CD4-positive, alpha-beta T cell treated with Interleukin-17A for 4 hours (primary cell): ENCODE measurements around the gene TMED1.
"Not testable (repeated sequence)": the region's sequence is repeated elsewhere in the genome, so short reads cannot be mapped to it uniquely, and the experiment has no call there.

Experiments used
- DNase-seq: peaks from one replicate; pipeline ENCODE4 v3.0.0-alpha.2; 2020; ENCODE audit warnings: mixed read lengths

The TMED1 gene

DNA sequence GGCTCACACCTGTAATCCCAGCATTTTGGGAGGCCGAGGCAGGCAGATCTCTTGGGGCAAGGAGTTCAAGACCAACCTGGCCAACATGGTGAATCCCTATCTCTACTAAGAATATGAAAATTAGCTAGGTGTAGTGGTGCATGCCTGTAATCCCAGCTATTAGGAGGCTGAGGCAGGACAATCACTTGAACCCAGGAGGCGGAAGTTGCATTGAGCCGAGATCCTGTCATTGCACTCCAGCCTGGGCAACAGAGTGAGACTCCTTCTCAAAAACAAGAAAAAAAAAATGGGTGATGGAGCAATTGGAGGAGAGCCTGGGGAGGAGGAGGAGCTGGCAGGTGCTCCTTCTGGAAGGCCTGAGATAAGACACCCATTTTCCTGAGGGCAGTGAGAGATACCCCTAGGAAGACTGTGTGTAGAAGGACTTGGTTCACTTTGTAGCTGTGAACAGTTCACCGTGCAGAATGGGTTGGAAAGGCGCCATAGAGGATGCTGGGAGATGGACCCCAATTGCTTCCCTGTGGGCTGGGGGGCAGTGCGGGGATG lies 26.6 kb upstream of the TMED1 start:
- no peak for DNase-seq

- peak; percentile 42 for DNase-seq
Measured at GRCh38 chr19:10861103-10861651, 25.2 kb upstream of the TMED1 start.

GRCh38 chr19:10858204-10858828 lies 22.3 kb upstream of the TMED1 start:
- peak; percentile 26 for DNase-seq

DNA sequence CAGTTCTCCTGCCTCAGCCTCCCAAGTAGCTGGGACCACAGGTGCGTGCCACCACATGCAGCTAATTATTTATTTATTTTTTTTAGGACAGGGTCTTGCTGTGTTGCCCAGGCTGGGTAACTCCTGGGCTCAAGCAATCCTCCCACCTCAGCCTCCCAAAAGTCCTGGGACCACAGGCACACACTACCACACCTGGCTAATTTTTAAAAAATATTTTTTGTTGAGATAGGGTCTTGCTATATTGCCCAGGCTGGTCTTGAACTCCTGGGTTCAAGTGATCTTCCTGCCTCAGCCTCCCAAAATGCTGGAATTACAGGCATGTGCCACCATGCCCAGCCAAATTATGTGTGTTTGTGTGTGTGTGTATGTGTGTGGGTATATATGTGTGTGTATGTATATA lies 20.9 kb upstream of the TMED1 start:
- DNase-seq = not testable (repeated sequence)

DNA sequence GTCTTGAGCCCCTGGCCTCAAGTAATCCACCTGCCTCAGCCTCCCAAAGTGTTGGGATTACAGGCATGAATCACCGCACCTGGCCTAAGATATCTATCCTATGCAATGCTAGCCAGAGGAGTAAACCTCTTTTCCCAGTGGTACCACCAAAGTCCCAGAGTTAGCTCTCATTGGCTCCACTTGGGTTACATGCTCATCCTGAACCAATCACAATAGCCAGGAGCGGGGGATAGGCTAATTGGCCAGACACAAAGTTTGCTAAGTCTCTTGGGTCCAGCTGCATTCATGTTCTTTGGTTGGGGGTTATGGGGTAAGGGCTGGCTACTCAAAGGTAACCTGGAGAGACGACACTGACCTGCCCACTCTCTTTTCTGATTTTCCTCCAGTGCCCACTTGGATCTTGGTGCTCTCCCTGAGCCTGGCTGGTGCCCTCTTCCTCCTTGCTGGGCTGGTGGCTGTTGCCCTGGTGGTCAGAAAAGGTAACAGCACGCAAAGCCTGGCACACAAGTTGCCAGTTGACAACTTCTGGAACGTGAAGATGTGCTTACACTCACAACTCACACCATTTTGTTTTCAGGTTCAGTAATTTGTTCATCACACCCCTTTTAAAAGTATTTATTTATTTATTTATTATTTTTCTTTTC lies 20.0 kb upstream of the TMED1 start:
- DNase-seq = peak; percentile 31

DNA sequence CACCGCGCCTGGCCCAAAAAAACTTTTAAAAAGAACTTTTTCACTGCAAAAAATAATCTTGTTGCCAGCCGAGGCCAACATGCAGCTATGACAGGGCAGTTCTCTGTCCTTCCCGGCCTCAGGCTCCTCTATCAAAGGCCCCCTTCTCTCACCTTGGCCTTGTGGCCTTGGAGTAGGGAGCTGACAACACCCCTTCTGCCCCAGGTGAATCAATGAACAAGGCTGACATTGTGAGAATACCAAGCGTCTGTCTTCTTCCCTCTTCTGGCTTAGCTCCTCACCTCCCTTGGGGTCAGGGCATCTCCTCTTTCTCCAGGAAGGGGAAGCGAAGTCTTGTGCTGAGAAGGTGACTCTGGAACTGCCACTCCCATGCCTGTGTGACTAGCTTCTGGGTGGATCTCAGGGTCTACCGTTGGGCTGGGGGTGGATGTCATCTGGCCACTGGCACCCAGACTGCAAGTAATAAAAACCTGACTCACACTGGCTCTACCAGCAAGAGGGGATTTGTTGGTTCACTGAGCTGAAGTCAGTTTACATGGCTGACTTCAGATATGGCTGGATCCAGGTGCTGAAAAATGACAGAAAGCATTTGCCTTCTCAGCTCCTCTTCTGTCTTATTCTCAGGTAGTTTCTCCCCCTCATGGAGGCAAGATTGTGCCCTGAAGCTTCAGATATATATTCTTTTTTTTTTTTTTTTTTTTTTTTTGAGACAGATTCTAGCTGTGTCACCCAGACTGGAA lies 18.5 kb upstream of the TMED1 start:
- DNase-seq = no peak

GRCh38 chr19:10852941-10853340 lies 16.9 kb upstream of the TMED1 start:
- no peak for DNase-seq

GRCh38 chr19:10852098-10852800 lies 16.2 kb upstream of the TMED1 start:
- DNase-seq = no peak

DNA sequence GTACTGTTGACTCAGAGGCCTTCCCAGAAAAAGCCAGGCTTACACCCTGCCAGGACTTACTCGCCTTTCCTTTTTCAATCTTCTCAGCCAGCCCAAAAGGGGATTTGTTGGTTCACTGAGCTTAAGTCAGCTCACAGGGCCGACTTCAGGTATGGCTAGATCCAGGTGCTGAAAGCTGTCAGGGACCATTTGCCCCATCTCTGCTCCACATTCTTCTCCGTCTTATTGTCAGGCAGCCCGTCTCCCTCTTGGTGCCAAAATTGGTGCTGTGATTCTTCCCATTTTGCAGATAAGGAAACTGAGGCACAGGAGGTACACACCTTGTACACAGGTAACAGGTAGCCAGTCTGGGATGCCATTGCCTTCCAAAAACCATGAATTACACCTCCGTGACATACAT lies 14.6 kb upstream of the TMED1 start:
- no peak for DNase-seq

DNA sequence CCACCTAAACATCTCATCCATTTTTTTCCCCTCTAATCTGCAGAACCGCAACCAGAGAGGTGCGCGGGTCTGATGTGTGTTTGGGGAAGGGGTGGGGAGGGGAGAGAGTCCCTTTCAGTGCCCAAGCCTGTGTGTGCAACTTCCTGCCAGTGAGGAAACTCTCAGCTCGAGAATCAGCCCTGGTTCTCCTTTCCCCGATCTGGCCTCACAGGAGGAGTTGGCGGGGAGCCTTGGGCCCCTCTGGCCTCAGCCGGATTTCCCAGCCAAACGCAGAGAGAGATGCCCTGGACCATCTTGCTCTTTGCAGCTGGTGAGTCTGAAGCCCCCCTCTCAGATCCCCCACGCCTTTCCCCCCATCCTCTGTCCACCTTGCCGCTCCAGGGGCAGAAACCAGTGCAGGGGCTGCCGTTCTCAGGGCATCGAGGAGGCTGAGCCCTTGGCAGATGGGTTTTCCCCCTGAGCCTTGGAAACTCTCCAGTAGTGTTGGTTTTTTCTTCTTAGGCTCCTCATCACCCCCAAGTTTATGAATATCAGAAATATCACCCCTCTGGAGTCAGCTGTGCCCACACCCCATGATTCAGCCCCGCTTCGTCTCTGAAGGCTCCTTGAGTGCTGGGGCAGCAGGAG lies 12.3 kb upstream of the TMED1 start, which contains the start of gene C19orf38:
C19orf38 (plus strand) TSS at position 186 of the 627 bp plus-strand sequence; CDS start at position 280, 94 bp downstream.
- DNase-seq = peak; percentile 24

DNA sequence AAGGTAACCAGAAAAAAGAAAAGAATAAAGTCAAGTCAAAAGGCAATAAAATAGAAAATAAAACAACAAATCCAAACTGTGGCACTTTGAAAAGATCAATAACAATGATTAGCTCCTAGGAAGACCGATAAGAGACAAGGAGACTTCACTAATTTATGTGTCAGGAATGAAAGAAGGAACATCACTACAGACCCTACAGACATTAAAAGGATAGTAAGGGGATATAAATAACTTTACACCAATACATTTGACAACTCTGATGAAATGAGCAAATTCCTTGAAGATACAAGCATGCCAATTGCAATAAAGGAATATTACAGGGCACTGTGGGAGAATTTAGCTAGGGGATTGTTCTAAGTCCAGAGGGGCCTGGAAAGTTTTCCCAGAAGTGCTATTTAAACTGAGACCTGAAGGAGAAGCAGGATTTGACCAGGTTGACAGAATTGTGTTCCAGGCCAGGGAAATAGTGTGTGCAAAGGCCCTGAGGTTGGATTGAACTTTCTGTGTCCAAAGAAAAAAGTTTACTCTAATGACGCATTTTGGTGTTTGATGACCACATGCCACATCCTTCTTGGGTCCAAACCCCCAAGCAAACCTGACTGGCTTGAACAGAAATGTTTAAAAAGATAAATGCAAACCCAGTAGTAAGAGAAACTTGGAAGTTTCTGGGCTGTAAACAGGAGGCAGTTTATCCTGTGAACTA lies 10.6 kb upstream of the TMED1 start:
- no peak for DNase-seq

DNA sequence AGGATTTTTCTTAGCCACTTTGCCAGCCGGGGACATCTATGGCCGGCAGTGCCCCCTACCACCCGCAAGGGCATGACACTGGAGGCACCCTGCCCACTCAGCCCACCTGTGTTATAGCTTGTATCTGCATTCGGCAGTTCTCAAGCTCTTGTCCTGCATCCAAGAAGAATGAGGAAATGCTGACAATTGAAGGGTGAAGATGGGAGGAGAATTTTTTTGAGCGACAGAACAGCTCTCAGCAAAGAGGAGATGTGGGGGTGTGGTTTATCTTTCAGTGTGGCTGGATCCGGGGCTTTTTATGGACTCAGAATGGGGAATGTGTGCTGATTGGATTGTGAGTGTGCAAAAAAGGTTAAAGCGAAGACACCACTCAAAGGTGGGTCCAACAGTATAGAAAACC lies 6.8 kb upstream of the TMED1 start:
- DNase-seq = no peak

DNA sequence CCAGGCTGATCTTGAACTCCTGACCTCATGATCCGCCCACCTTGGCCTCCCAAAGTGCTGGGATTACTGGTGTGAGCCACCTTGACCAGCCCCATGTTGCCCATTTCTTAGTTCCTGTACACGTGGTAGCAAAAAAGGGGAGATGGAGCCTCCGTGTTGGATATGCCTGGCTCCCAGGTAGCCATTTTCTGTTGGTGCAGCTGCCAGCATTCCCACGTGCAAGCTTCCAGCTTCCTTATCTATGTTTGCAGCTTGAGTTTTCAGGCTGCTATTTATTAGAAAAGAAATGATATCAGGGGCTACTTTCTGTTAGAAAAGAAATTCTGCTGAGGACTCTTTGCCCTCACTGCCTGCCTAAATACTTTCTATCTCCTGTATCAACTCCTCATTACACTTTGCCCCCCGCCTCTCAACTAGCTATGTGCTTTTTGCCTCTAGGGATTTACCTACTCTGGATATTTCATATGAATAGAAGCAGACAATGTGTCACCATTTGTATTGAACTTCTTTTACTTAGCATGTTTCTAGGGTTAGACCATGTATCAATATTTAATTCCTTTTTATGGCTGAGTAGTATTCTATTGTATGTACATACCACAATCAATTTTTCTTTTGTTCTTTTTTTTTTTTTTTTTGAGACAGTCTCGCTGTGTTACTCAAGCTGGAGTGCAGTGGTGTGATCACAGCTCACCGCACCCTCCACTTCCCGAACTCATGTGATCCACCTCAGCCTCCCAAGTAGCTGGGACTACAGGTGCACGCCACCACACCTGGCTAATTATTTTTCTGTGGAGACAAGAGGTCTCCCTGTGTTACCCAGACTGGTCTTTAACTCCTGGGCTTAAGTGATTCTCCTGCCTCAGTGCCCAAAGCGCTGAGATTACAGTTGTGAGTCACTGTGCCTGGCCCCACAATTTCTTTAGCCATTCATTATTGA lies 3.4 kb upstream of the TMED1 start:
- no peak for DNase-seq

DNA sequence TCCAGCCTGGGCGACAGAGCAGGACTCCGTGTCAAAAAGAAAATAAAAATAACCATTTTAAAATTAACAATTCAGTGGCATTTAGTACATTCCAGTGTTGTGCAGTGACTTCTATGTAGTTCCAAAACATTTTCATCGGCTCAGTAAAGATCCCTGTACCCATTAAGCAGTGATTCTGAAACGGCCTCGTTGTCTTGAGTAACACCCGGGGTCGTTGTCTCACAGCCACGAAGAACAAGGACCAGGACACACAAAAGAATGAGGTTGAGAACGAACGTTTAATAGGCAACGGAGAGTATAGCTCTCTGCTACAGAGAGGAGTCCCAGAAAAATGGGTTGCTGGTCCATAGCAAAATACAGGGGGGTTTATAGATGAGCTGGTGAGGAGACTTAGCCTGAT lies 2.4 kb upstream of the TMED1 start:
- no peak for DNase-seq

GRCh38 chr19:10837649-10838048 lies 1.6 kb upstream of the TMED1 start:
- DNase-seq = not testable (repeated sequence)

GRCh38 chr19:10836479-10837330 lies 693 bp upstream of the TMED1 start:
- peak; percentile 80 for DNase-seq

DNA sequence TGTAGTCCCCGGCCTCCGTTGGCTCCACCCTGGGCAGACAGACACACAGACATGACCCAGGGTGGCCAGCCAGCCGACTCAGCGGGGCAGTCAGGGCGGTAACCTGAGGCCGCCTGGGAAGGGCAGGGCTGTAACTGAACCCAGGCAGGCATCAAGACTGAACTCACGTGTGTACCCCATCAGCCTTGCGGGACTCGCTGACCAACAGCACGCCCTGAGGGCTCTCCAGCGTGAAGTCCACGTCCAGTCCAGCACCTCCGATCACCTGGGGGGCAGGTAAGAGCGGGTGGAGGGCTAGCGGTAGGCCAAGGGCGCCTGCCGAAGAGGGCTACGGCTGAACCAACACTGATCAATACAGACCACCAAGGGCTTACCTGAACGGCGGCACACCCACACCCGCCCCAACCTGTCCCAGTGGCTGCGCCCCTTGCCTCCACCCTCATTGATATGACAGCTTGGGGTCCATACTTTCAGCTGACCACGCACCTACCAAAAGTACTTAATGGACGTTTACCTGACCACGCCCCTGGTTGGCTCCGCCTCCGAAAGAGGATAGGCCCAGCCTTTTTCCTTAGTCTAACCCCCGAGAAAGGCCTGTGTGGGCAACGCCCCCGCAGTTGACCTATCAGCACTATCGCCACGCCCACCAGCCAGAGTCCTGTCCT lies 791 bp downstream of the TMED1 start:
- no peak for DNase-seq

GRCh38 chr19:10832939-10833296 lies 3.1 kb downstream of the TMED1 start:
- no peak for DNase-seq
